Astrocyte (in vitro differentiated cells and primary cell): ENCODE results near the gene NDUFAF8. TPM values are rescaled to one million over a fixed set of nuclear protein-coding genes. Genes with fewer than 3 reads are reported as not detected.

ENCODE experiments used
- DNase-seq: peaks from one replicate; pipeline ENCODE4 v3.0.0-alpha.2; 2010; ENCODE audit warnings: low read depth
- FAIRE-seq: peaks from 2 replicates; lab custom pipeline; 2011; peaks lifted over from hg19 to GRCh38; lab: Jason Lieb, UNC
- H2AFZ ChIP-seq: 2 replicates; pipeline ENCODE4 v1.6.0; 2012; ENCODE audit warnings: low read depth, low read length, inconsistent platforms
- H3K27ac ChIP-seq: 2 replicates; pipeline ENCODE4 v1.5.1; 2011; ENCODE audit warnings: low read depth, low read length, inconsistent platforms
- H3K27me3 ChIP-seq: 2 replicates; pipeline ENCODE4 v1.6.0; 2011; ENCODE audit warnings: low read length, inconsistent platforms; ENCODE audit not compliant: insufficient read depth
- H3K36me3 ChIP-seq: 2 replicates; pipeline ENCODE4 v1.5.1; 2011; ENCODE audit warnings: low read length, inconsistent platforms; ENCODE audit not compliant: insufficient read depth
- H3K4me1 ChIP-seq: 2 replicates; pipeline ENCODE4 v1.5.1; 2011; ENCODE audit warnings: low read length, inconsistent platforms; ENCODE audit not compliant: insufficient read depth
- H3K4me2 ChIP-seq: 2 replicates; pipeline ENCODE4 v1.6.0; 2012; ENCODE audit warnings: low read length, inconsistent platforms
- H3K4me3 ChIP-seq: 2 replicates; pipeline ENCODE4 v1.5.1; 2011; ENCODE audit warnings: low read depth, mild to moderate bottlenecking, low read length, inconsistent platforms; ENCODE audit not compliant: insufficient read depth
- H3K79me2 ChIP-seq: 2 replicates; pipeline ENCODE4 v1.6.0; 2012; ENCODE audit warnings: mild to moderate bottlenecking, low read length, inconsistent platforms; ENCODE audit not compliant: insufficient read depth
- H3K9ac ChIP-seq: 2 replicates; pipeline ENCODE4 v1.6.0; 2012; ENCODE audit warnings: mild to moderate bottlenecking, low read length, inconsistent platforms
- H3K9me3 ChIP-seq: 2 replicates; pipeline ENCODE4 v1.5.1; 2012; ENCODE audit warnings: low read depth, mild to moderate bottlenecking, low read length, inconsistent platforms; ENCODE audit not compliant: insufficient read depth
- H4K20me1 ChIP-seq: 2 replicates; pipeline ENCODE4 v1.6.0; 2012; ENCODE audit warnings: low read length, inconsistent platforms; ENCODE audit not compliant: insufficient read depth
- H3K27ac Mint-ChIP-seq: one replicate; pipeline ENCODE4 v1.8.0; 2021; ENCODE audit warnings: mild to moderate bottlenecking, mixed read lengths; ENCODE audit not compliant: unreplicated experiment
- H3K27me3 Mint-ChIP-seq: one replicate; pipeline ENCODE4 v1.8.0; 2021; ENCODE audit warnings: low read depth, mixed read lengths; ENCODE audit not compliant: unreplicated experiment
- H3K36me3 Mint-ChIP-seq: one replicate; pipeline ENCODE4 v1.8.0; 2021; ENCODE audit warnings: low read depth, mixed read lengths; ENCODE audit not compliant: unreplicated experiment
- H3K4me1 Mint-ChIP-seq: one replicate; pipeline ENCODE4 v1.8.0; 2021; ENCODE audit warnings: low read depth, mixed read lengths; ENCODE audit not compliant: unreplicated experiment
- H3K4me3 Mint-ChIP-seq: one replicate; pipeline ENCODE4 v1.8.0; 2021; ENCODE audit warnings: mild to moderate bottlenecking, moderate library complexity, mixed read lengths; ENCODE audit not compliant: unreplicated experiment
- H3K9me3 Mint-ChIP-seq: one replicate; pipeline ENCODE4 v1.8.0; 2021; ENCODE audit warnings: mild to moderate bottlenecking, mixed read lengths; ENCODE audit not compliant: unreplicated experiment
- CTCF ChIP-seq: IDR thresholded peaks from 2 replicates; pipeline ENCODE4 v1.5.1; 2011; ENCODE audit warnings: low read depth, mild to moderate bottlenecking, inconsistent platforms, low read length, moderate library complexity; ENCODE audit not compliant: insufficient read depth
- EZH2 ChIP-seq: IDR thresholded peaks from 2 replicates; pipeline ENCODE4 v1.6.1; 2012; ENCODE audit warnings: mild to moderate bottlenecking, low read length, inconsistent platforms; ENCODE audit not compliant: insufficient read depth
- total RNA-seq: library from RNA; stranded (reverse); gene quantifications from 2 replicates; pipeline ENCODE4 v1.2.1, GENCODE V29; 2021

The NDUFAF8 gene
- total RNA-seq, 1 donor from 2014 or later: 67.2 TPM

GRCh38 chr17:81287741-81288430, 48.8 kb downstream of the NDUFAF8 start:
- Histone ChIP-seq H3K79me2 (peaks cover 67% of the 10 kb centered on the region), H3K4me2 (no peak overlapping the region), H4K20me1 (peaks cover 24% of the 10 kb centered on the region), H3K27ac (no peak overlapping the region), H3K4me3 (no peak overlapping the region), H3K27me3 (no peaks in the 10 kb centered on the region), H3K9ac (no peak overlapping the region), H3K36me3 (peaks cover 5% of the 10 kb centered on the region), H3K9me3 (no peaks in the 10 kb centered on the region), H2AFZ (no peak overlapping the region), H3K4me1 (peaks cover 12% of the 10 kb centered on the region)
- H3K36me3 Mint-ChIP-seq: peaks cover 19% of the 10 kb centered on the region
- no peak overlapping the region for H3K27ac Mint-ChIP-seq
- no peak for DNase-seq
- TF ChIP-seq EZH2 (no peak), CTCF (no peak)
- no peak overlapping the region for H3K4me3 Mint-ChIP-seq
- H3K4me1 Mint-ChIP-seq: no peaks in the 10 kb centered on the region
- no peaks in the 10 kb centered on the region for H3K27me3 Mint-ChIP-seq
- no peaks in the 10 kb centered on the region for H3K9me3 Mint-ChIP-seq
- FAIRE-seq: no peak

- no peaks in the 10 kb centered on the region for H3K27me3 ChIP-seq
- no peak overlapping the region for H3K4me2 ChIP-seq
- H3K36me3 ChIP-seq: peaks cover 5% of the 10 kb centered on the region
- no peak overlapping the region for H3K4me3 ChIP-seq
- no peaks in the 10 kb centered on the region for H3K9me3 Mint-ChIP-seq
- H3K4me1 ChIP-seq: peaks cover 13% of the 10 kb centered on the region
- no peak overlapping the region for H3K27ac ChIP-seq
- H4K20me1 ChIP-seq: peaks cover 24% of the 10 kb centered on the region
- DNase-seq: no peak
- no peak for FAIRE-seq
- peaks cover 16% of the 10 kb centered on the region for H3K36me3 Mint-ChIP-seq
- no peak overlapping the region for H3K4me3 Mint-ChIP-seq
- H3K9ac ChIP-seq: no peak overlapping the region
- no peaks in the 10 kb centered on the region for H3K9me3 ChIP-seq
- no peak overlapping the region for H3K27ac Mint-ChIP-seq
- H3K4me1 Mint-ChIP-seq: peaks cover 1% of the 10 kb centered on the region
- no peak for TF ChIP-seq EZH2
- TF ChIP-seq CTCF: no peak
- H3K27me3 Mint-ChIP-seq: no peaks in the 10 kb centered on the region
- H2AFZ ChIP-seq: no peak overlapping the region
- peaks cover 75% of the 10 kb centered on the region for H3K79me2 ChIP-seq
Observed at GRCh38 chr17:81288715-81289114, 49.6 kb downstream of the NDUFAF8 start.

- H4K20me1 ChIP-seq: peaks cover 24% of the 10 kb centered on the region
- H3K27me3 ChIP-seq: no peaks in the 10 kb centered on the region
- H2AFZ ChIP-seq: no peak overlapping the region
- FAIRE-seq: no peak
- Mint-ChIP-seq H3K27ac (no peak overlapping the region), H3K9me3 (no peaks in the 10 kb centered on the region), H3K36me3 (peaks cover 18% of the 10 kb centered on the region), H3K4me1 (peaks cover 4% of the 10 kb centered on the region), H3K4me3 (no peak overlapping the region), H3K27me3 (no peaks in the 10 kb centered on the region)
- no peak overlapping the region for H3K9ac ChIP-seq
- H3K27ac ChIP-seq: no peak overlapping the region
- TF ChIP-seq EZH2 (no peak), CTCF (no peak)
- no peak for DNase-seq
- H3K4me2 ChIP-seq: no peak overlapping the region
- H3K36me3 ChIP-seq: peaks cover 5% of the 10 kb centered on the region
- H3K79me2 ChIP-seq: peaks cover 84% of the 10 kb centered on the region
- H3K9me3 ChIP-seq: no peaks in the 10 kb centered on the region
- no peak overlapping the region for H3K4me3 ChIP-seq
- peaks cover 16% of the 10 kb centered on the region for H3K4me1 ChIP-seq
Observed at GRCh38 chr17:81289627-81290026, 50.5 kb downstream of the NDUFAF8 start.
